ENCODE results near the gene RRP8.

The RRP8 gene

DNA sequence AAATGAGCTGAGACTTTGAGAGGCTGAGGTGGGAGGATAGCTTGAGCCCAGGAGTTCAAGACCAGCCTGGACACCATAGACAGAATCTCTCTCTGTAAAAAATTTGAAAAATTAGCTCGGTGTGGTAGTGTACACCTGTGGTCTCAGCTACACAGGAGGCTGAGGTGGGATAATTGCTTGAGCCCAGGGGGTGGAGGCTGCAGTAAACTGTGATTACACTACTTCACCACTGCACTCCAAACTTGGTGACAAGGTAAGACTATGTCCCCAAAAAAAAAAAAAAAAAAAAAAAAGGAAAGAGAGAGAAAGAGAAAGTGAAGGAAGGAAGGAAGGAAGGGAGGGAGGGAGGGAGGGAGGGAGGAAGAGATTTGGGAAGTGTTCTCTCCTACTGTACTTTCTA lies 25.3 kb downstream of the RRP8 start:
- Histone ChIP-seq H3K27me3 (ENCODE audit: control insufficient read depth in 1 of 2, insufficient read depth in 2 of 2, low read length in 2 of 2) (no peaks in the 10 kb centered on the region), H3K27ac (ENCODE audit: low read length) (peak overlapping the region; percentile 7), H3K9ac (ENCODE audit: low read length in 2 of 2) (no peak overlapping the region), H3K4me1 (ENCODE audit: control insufficient read depth, insufficient read depth, low read length) (peaks cover 25% of the 10 kb centered on the region), H3K36me3 (ENCODE audit: control insufficient read depth in 2 of 2, insufficient read depth in 2 of 2, low read length in 2 of 2) (no peaks in the 10 kb centered on the region), H3K9me3 (ENCODE audit: control insufficient read depth in 2 of 2, low read length in 2 of 2) (no peaks in the 10 kb centered on the region), H3K4me3 (ENCODE audit: low read length in 2 of 2) (no peak overlapping the region)

DNA sequence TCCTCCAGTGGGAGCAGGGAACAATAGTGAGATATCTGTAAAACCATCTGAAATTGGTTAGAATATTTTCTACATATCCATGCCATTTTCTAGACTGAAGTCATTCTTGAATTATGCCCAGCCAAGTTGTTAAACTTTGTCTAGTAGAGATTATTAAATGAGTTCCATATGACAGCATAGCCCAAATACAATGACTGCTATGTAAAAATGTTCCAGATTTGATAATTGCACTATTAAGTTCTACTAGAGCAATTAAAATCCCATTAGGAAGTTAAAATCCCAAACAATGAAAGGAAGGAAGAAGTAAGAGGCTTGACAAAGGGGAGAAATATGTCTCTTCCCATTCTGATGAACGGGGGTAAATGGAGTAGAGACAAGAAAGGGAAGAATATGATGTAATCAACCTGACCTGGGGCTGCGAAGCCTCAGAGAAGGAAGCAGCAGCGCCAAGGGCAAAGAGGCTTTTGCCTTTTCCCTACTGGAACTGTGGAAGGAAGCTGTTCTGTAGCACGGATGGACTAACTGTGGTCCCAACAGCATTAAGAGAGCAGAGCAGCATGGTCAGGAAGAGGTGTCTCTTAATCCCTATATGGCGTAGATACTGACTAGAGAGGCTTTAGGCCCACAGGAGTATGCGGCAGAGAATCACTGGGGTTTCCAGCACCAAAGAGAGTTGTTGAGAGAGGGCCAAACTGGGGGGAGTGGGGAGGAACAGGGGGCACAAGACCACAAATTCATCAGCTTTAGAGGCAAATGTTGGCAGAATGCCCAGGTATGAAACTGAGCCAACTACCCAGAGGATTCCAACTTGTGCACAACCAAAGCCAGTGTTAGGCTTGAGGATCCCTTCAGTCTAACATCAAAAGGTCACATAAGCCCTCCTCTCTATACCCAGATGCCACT lies 26.7 kb downstream of the RRP8 start:
- Histone ChIP-seq H3K27ac (ENCODE audit: low read length) (peak overlapping the region; percentile 90), H3K9ac (ENCODE audit: low read length in 2 of 2) (peak overlapping the region; percentile 1 to 66), H3K4me3 (ENCODE audit: low read length in 2 of 2) (peak overlapping the region; percentile 2 to 23), H3K27me3 (ENCODE audit: control insufficient read depth in 1 of 2, insufficient read depth in 2 of 2, low read length in 2 of 2) (no peaks in the 10 kb centered on the region), H3K4me1 (ENCODE audit: control insufficient read depth, insufficient read depth, low read length) (peaks cover 34% of the 10 kb centered on the region), H3K36me3 (ENCODE audit: control insufficient read depth in 2 of 2, insufficient read depth in 2 of 2, low read length in 2 of 2) (no peaks in the 10 kb centered on the region), H3K9me3 (ENCODE audit: control insufficient read depth in 2 of 2, low read length in 2 of 2) (no peaks in the 10 kb centered on the region)

DNA sequence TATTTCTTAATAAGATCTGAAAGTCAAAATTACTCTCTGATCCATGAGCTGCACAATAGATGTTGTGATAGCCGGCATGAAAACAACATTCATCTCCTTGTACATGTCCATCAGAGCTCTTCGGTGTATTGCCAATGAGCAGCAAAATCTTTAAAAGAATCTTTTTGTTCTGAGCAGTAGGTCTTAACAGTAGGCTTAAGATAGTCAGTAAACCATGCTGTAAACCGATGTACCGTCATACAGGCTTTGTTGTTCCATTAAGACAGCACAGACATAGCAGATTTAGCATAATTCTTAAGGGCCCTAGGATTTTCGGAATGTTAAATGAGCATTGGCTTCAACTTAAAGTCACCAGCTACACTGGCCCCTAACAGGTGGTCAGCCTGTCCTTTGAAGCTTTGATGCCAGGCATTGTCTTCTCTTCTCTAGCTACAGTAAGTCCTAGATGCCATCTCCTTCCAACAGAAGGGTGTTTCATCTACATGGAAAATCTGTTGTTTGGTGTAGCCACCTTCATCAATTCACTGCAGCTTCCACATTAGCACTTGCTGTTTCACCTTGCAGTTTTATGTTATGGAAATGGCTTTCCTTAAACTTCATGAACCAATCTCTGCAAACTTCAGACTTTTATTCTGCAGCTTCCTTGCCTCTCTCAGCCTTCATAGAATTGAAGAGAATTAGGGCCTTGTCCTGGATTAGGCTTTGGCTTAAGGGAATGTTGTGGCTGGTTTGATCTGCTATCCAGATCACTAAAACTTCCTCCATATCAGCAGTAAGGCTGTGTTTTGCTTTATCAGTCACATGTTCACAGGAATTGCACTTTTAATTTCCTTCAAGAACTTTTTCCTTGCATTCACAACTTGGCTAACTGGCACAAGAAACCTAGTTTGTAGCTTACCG lies 28.4 kb downstream of the RRP8 start:
- Histone ChIP-seq H3K4me1 (ENCODE audit: control insufficient read depth, insufficient read depth, low read length) (peaks cover 35% of the 10 kb centered on the region), H3K27ac (ENCODE audit: low read length) (peak overlapping the region; percentile 90), H3K27me3 (ENCODE audit: control insufficient read depth in 1 of 2, insufficient read depth in 2 of 2, low read length in 2 of 2) (no peaks in the 10 kb centered on the region), H3K9me3 (ENCODE audit: control insufficient read depth in 2 of 2, low read length in 2 of 2) (no peaks in the 10 kb centered on the region), H3K4me3 (ENCODE audit: low read length in 2 of 2) (no peak overlapping the region), H3K9ac (ENCODE audit: low read length in 2 of 2) (no peak overlapping the region), H3K36me3 (ENCODE audit: control insufficient read depth in 2 of 2, insufficient read depth in 2 of 2, low read length in 2 of 2) (no peaks in the 10 kb centered on the region)

DNA sequence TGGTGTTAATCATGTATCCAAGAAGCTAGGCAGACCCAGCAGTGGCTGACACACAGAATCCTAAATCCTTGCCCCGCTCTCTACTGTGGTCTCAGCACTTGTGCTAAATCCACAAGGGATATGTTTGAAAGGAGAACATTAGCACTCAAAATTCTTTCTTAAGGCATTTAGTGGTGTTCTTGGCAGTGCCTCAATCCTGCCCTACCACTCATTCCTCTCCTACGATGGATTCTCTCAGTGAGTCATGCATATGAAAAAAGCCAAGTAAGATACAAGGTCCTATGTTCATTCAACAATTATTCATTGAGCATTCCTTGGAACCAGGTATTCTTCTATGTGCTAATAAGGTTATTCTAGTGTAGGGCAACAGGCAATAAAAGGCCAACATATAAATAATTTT lies 31.2 kb downstream of the RRP8 start:
- Histone ChIP-seq H3K9ac (ENCODE audit: low read length in 2 of 2) (no peak overlapping the region), H3K36me3 (ENCODE audit: control insufficient read depth in 2 of 2, insufficient read depth in 2 of 2, low read length in 2 of 2) (no peaks in the 10 kb centered on the region), H3K27ac (ENCODE audit: low read length) (no peak overlapping the region), H3K4me1 (ENCODE audit: control insufficient read depth, insufficient read depth, low read length) (peaks cover 38% of the 10 kb centered on the region), H3K27me3 (ENCODE audit: control insufficient read depth in 1 of 2, insufficient read depth in 2 of 2, low read length in 2 of 2) (no peaks in the 10 kb centered on the region), H3K9me3 (ENCODE audit: control insufficient read depth in 2 of 2, low read length in 2 of 2) (no peaks in the 10 kb centered on the region), H3K4me3 (ENCODE audit: low read length in 2 of 2) (no peak overlapping the region)

DNA sequence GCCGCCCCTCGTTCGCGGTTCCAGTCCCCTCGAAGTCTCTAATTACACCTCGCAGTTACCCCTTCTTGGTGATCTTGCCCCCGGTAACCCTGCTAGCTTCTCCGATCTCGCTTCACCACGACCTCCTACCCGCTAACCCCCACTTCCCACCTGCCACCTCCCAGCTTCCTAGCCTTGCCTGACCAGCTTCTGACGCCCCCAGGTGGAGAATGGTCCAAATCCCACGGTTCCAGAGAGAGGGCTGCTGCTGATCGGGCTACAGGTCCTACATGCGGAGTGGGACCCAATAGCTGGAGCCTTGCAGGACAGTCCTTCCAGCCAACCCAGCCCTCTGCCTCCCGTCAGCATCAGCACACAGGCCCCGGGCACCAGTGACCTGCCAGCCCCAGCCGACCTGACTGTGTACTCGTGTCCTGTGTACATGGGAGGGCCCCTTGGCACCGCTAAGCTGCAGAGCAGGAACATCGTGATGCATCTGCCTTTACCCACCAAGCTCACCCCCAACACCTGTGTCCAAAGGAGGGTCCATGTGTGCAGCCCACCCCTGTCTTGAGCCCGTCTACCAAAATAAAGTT lies 31.9 kb downstream of the RRP8 start:
- Histone ChIP-seq H3K9ac (ENCODE audit: low read length in 2 of 2) (no peak overlapping the region), H3K4me1 (ENCODE audit: control insufficient read depth, insufficient read depth, low read length) (peaks cover 31% of the 10 kb centered on the region), H3K4me3 (ENCODE audit: low read length in 2 of 2) (no peak overlapping the region), H3K9me3 (ENCODE audit: control insufficient read depth in 2 of 2, low read length in 2 of 2) (no peaks in the 10 kb centered on the region), H3K27ac (ENCODE audit: low read length) (no peak overlapping the region), H3K36me3 (ENCODE audit: control insufficient read depth in 2 of 2, insufficient read depth in 2 of 2, low read length in 2 of 2) (no peaks in the 10 kb centered on the region), H3K27me3 (ENCODE audit: control insufficient read depth in 1 of 2, insufficient read depth in 2 of 2, low read length in 2 of 2) (no peaks in the 10 kb centered on the region)

DNA sequence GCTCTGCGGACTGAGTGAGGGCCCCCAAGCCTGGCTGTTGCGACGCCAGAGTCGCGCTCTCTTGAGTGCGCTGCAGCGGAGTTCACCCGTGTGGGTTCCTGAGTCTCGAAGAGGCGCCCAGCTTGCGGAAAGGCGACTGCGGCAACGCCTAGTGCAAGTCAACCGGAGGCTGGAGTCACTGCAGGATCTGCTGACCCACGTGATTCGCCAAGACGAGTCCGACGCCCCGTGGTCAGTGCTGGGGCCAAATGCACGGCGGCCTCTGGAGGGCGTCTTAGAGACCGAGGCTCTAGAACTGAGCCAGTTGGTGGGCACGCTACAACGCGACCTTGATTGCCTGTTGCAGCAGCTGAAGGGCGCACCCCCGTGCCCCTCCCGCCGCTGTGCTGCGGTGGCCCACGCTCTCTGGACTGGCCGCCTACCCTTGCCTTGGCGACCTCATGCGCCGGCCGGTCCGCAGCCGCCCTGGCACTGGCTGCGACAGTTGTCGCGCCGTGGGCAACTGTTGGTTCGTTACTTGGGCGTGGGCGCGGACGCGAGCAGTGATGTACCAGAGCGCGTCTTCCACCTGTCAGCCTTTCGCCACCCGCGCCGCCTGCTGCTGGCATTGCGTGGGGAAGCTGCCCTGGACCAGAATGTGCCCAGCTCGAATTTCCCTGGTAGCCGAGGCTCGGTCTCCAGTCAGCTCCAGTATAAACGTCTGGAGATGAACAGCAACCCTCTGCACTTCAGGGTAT lies 32.6 kb downstream of the RRP8 start:
- H3K9ac ChIP-seq (ENCODE audit: low read length in 2 of 2): no peak overlapping the region

DNA sequence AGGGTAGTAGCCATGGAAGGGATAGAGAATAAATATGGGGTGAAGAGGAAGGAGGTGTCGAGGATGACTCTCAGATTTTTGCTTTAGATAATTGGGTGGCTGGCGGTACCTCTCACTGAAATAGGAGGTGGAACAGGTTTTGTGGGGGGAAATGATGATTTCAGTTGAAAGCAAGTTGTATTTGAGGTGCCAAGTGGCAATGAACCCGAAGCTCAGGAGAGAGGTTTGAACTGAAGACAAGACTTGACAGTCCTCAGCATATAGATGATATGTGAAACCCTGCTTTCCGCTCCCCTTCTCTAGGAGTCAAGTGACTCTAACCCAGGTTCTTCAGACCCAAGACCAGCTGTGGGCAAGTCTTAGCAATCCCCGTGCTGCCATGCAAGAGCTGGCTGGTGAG lies 33.7 kb downstream of the RRP8 start:
- H3K27ac ChIP-seq (ENCODE audit: low read length): no peak overlapping the region
- H3K9ac ChIP-seq (ENCODE audit: low read length in 2 of 2): no peak overlapping the region
- H3K36me3 ChIP-seq (ENCODE audit: control insufficient read depth in 2 of 2, insufficient read depth in 2 of 2, low read length in 2 of 2): peaks cover 0 to 2% of the 10 kb centered on the region in 2 donors
- H3K9me3 ChIP-seq (ENCODE audit: control insufficient read depth in 2 of 2, low read length in 2 of 2): no peaks in the 10 kb centered on the region
- H3K4me3 ChIP-seq (ENCODE audit: low read length in 2 of 2): no peak overlapping the region
- H3K4me1 ChIP-seq (ENCODE audit: control insufficient read depth, insufficient read depth, low read length): peaks cover 24% of the 10 kb centered on the region
- H3K27me3 ChIP-seq (ENCODE audit: control insufficient read depth in 1 of 2, insufficient read depth in 2 of 2, low read length in 2 of 2): no peaks in the 10 kb centered on the region

More for the DNA sequence above, 32.6 kb downstream of the RRP8 start:
- peaks cover 0 to 2% of the 10 kb centered on the region in 2 donors for H3K36me3 ChIP-seq (ENCODE audit: control insufficient read depth in 2 of 2, insufficient read depth in 2 of 2, low read length in 2 of 2)
- no peaks in the 10 kb centered on the region for H3K9me3 ChIP-seq (ENCODE audit: control insufficient read depth in 2 of 2, low read length in 2 of 2)
- H3K27me3 ChIP-seq (ENCODE audit: control insufficient read depth in 1 of 2, insufficient read depth in 2 of 2, low read length in 2 of 2): no peaks in the 10 kb centered on the region
- no peak overlapping the region for H3K27ac ChIP-seq (ENCODE audit: low read length)
- H3K4me1 ChIP-seq (ENCODE audit: control insufficient read depth, insufficient read depth, low read length): peaks cover 27% of the 10 kb centered on the region
- H3K4me3 ChIP-seq (ENCODE audit: low read length in 2 of 2): no peak overlapping the region

DNA sequence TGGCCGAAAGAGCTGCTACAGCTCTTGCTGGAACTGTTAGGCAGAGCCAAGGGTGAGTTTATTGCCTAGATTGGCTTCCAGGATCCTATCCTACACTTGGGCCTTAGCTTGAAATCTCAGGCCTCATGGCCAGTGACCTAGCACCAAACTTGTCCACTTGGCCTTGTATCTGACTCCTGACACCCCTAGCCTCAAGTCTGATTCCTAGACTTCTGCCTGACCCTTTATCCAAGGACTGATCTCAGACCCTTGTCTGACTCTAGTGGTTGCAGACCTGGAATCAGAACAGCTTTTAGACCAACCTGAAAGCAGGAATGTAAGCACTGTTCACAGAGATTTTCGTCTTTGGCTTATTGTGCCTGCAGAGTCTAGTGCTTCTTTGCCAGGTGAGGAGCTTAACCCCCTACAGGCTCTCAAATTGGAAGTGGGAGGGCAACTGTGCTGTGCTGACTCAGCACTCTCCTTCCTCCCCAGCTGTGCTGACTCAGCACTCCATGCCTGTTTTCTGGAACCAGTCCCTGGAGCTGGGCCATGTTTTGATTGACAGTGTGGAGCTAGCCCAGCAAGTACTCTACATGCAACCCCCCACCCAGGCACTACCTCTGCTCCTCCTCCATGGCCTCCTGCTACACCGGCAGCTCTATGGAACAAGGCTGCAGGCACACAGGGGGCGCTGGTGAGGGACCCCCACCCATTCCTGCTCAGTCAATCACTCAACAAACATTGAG lies 35.1 kb downstream of the RRP8 start:
- Histone ChIP-seq H3K9ac (ENCODE audit: low read length in 2 of 2) (no peak overlapping the region), H3K4me1 (ENCODE audit: control insufficient read depth, insufficient read depth, low read length) (peaks cover 24% of the 10 kb centered on the region), H3K9me3 (ENCODE audit: control insufficient read depth in 2 of 2, low read length in 2 of 2) (no peaks in the 10 kb centered on the region), H3K36me3 (ENCODE audit: control insufficient read depth in 2 of 2, insufficient read depth in 2 of 2, low read length in 2 of 2) (peaks cover 0 to 8% of the 10 kb centered on the region in 2 donors), H3K27me3 (ENCODE audit: control insufficient read depth in 1 of 2, insufficient read depth in 2 of 2, low read length in 2 of 2) (no peaks in the 10 kb centered on the region), H3K27ac (ENCODE audit: low read length) (no peak overlapping the region), H3K4me3 (ENCODE audit: low read length in 2 of 2) (no peak overlapping the region)

DNA sequence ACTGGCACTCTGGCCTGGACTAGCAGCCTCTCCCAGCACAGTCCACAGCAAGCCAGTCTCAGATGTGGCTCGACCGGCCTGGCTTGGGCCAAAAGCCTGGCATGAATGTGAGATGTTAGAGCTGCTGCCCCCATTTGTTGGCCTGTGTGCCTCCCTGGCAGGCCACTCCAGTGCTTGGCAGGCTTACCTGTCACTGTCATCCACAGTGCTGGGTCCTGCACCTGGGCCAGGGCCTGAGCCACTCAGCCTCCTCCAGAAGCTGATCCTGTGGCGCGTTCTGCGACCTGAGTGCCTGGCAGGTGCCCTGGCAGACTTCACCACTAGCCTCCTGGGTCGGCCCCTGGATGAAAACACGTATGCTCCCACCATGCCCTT lies 36.1 kb downstream of the RRP8 start:
- peaks cover 21% of the 10 kb centered on the region for H3K4me1 ChIP-seq (ENCODE audit: control insufficient read depth, insufficient read depth, low read length)

More for the DNA sequence above, 36.1 kb downstream of the RRP8 start:
- Histone ChIP-seq H3K9ac (ENCODE audit: low read length in 2 of 2) (no peak overlapping the region), H3K4me3 (ENCODE audit: low read length in 2 of 2) (no peak overlapping the region), H3K36me3 (ENCODE audit: control insufficient read depth in 2 of 2, insufficient read depth in 2 of 2, low read length in 2 of 2) (peaks cover 0 to 8% of the 10 kb centered on the region in 2 donors), H3K9me3 (ENCODE audit: control insufficient read depth in 2 of 2, low read length in 2 of 2) (no peaks in the 10 kb centered on the region), H3K27me3 (ENCODE audit: control insufficient read depth in 1 of 2, insufficient read depth in 2 of 2, low read length in 2 of 2) (no peaks in the 10 kb centered on the region), H3K27ac (ENCODE audit: low read length) (no peak overlapping the region)
